HEK293T (cell line): Measurements from ENCODE around the gene SKP1.

ENCODE experiments used
- BHLHE40 ChIP-seq: fragments of 450-650 bp; IDR thresholded peaks from 2 replicates; pipeline ENCODE4 v1.6.1; 2016; ENCODE audit warnings: mild to moderate bottlenecking, moderate library complexity, borderline replicate concordance
- ELF4 ChIP-seq: fragments of 450-650 bp; IDR thresholded peaks from 2 replicates; pipeline ENCODE4 v1.6.1; 2017; ENCODE audit warnings: antibody characterized with exemption
- FOXA1 ChIP-seq: fragments of 450-650 bp; IDR thresholded peaks from 2 replicates; pipeline ENCODE4 v1.6.1; 2016; ENCODE audit warnings: mild to moderate bottlenecking
- FOXM1 ChIP-seq: fragments of 450-650 bp; IDR thresholded peaks from 2 replicates; pipeline ENCODE4 v1.6.1; 2017; ENCODE audit warnings: mild to moderate bottlenecking, borderline replicate concordance
- HDGF ChIP-seq: fragments of 450-650 bp; IDR thresholded peaks from 2 replicates; pipeline ENCODE4 v1.6.1; 2017; ENCODE audit warnings: antibody characterized with exemption, borderline replicate concordance
- SP1 ChIP-seq: fragments of 450-650 bp; IDR thresholded peaks from 2 replicates; pipeline ENCODE4 v1.6.1; 2017
- TF ChIP-seq, protein P1 (sequence below): fragments of 450-650 bp; IDR thresholded peaks from 2 replicates; pipeline ENCODE4 v1.6.1; 2016

DNA sequence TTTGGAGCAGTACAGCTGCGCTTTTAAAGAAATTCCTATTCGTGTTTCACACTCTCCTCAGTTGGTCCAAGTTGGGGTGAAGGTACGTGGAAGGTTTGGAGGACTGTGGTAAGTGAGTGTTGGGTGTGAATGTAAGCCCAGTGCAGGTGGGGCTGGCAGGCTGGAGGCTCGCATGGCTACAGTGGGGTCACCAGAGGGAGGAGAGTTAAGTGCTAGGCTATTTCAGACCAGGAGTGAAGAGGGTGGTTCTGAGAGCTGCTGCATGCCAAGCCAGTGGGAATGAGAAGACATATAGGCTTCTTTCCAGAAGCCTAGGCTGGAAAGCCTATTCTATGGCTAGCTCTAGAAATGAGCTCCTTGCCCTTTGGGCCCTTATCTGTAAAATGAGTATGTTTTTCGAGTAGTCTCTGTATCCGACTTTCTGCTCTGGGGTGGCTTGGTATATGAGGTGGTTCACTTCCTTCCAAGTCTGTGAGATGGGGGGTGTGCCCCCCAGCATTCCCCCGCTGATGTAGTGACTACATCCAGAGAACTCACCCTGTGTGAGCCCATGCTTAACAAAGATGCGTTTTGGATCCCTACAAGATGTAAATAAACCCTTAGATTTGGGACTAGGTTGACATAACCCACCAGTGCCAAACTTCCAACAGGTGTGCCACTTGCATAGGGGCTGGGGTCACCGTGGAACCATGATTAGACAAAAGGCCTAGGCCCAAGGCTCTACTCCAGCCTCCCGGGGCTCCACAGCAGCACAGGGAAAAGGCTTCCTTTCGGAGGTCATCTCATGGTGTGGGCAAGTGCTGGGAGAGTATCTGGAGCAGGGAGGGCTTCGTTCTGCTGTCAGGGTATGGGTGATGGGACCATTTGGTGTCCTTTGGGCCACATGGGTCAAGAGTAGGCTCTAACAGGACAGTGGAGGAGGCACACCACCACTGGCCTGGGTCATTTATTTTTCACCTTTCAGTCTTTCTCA is 59.7 kb downstream of the SKP1 start:
- TF ChIP-seq SP1 (no peak), BHLHE40 (no peak), ELF4 (no peak), HDGF (no peak), FOXA1 (no peak), FOXM1 (no peak)
- TF ChIP-seq, protein P1, sequence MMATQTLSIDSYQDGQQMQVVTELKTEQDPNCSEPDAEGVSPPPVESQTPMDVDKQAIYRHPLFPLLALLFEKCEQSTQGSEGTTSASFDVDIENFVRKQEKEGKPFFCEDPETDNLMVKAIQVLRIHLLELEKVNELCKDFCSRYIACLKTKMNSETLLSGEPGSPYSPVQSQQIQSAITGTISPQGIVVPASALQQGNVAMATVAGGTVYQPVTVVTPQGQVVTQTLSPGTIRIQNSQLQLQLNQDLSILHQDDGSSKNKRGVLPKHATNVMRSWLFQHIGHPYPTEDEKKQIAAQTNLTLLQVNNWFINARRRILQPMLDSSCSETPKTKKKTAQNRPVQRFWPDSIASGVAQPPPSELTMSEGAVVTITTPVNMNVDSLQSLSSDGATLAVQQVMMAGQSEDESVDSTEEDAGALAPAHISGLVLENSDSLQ, result no peak
